DND-41 (cell line): ENCODE results near the gene MRPL20.
"Not testable (repeated sequence)": the region's sequence is repeated elsewhere in the genome, so short reads cannot be mapped to it uniquely, and the experiment has no call there.

Source experiments
- ATAC-seq: fragments of 200-7000 bp; cut with Tn5 transposase; 3 replicates; pipeline ENCODE4 v1.9.1; 2021; ENCODE audit warnings: low read depth; ENCODE audit not compliant: insufficient read depth
- DNase-seq: peaks from one replicate; pipeline ENCODE4 v3.0.0-alpha.2; 2020
- H2AFZ ChIP-seq: 2 replicates; pipeline ENCODE4 v1.6.0; 2012; ENCODE audit warnings: low read depth, low read length
- H3K27ac ChIP-seq: 2 replicates; pipeline ENCODE4 v1.5.1; 2012; ENCODE audit warnings: low read length, inconsistent platforms
- H3K27me3 ChIP-seq: fragments of 200-600 bp; sonication (generic); 2 replicates; pipeline ENCODE4 v1.6.0; 2012; ENCODE audit warnings: low read length, mild to moderate bottlenecking, inconsistent platforms; ENCODE audit not compliant: insufficient read depth, poor library complexity
- H3K36me3 ChIP-seq: 2 replicates; pipeline ENCODE4 v1.5.1; 2012; ENCODE audit warnings: low read length, inconsistent platforms; ENCODE audit not compliant: insufficient read depth
- H3K4me1 ChIP-seq: 2 replicates; pipeline ENCODE4 v1.5.1; 2012; ENCODE audit warnings: mild to moderate bottlenecking, low read length; ENCODE audit not compliant: insufficient read depth
- H3K4me2 ChIP-seq: 2 replicates; pipeline ENCODE4 v1.6.0; 2012; ENCODE audit warnings: mild to moderate bottlenecking, moderate library complexity, low read length, inconsistent platforms; ENCODE audit not compliant: insufficient read depth
- H3K4me3 ChIP-seq, 2 experiments: fragments of 200-600 bp in 1 of 2; shearing (Covaris generic) in 1 of 2; 2 replicates each; pipeline ENCODE4 v1.5.1; 2012 to 2016; ENCODE audit warnings: inconsistent platforms in 2 of 2, low read length in 2 of 2, mild to moderate bottlenecking in 2 of 2, low read depth in 1 of 2, moderate library complexity in 1 of 2
- H3K79me2 ChIP-seq: 2 replicates; pipeline ENCODE4 v1.6.0; 2012; ENCODE audit warnings: low read length, inconsistent platforms; ENCODE audit not compliant: insufficient read depth
- H3K9ac ChIP-seq: 2 replicates; pipeline ENCODE4 v1.6.0; 2012; ENCODE audit warnings: low read depth, mild to moderate bottlenecking, inconsistent platforms, low read length, moderate library complexity
- H3K9me3 ChIP-seq: 2 replicates; pipeline ENCODE4 v1.5.1; 2012; ENCODE audit warnings: low read length, moderate library complexity, mild to moderate bottlenecking, inconsistent platforms; ENCODE audit not compliant: insufficient read depth, severe bottlenecking
- H4K20me1 ChIP-seq: 2 replicates; pipeline ENCODE4 v1.6.0; 2012; ENCODE audit warnings: low read length; ENCODE audit not compliant: insufficient read depth
- CTCF ChIP-seq: IDR thresholded peaks from 2 replicates; pipeline ENCODE4 v1.5.1; 2012; ENCODE audit warnings: borderline replicate concordance, low read length, moderate library complexity, mild to moderate bottlenecking; ENCODE audit not compliant: poor library complexity, severe bottlenecking; ENCODE audit errors: extremely low read depth
- EZH2 ChIP-seq: IDR thresholded peaks from 3 replicates; pipeline ENCODE4 v1.6.1; 2012; ENCODE audit warnings: borderline replicate concordance, low read depth, mild to moderate bottlenecking, moderate library complexity, low read length, inconsistent platforms; ENCODE audit not compliant: severe bottlenecking

Gene MRPL20

DNA sequence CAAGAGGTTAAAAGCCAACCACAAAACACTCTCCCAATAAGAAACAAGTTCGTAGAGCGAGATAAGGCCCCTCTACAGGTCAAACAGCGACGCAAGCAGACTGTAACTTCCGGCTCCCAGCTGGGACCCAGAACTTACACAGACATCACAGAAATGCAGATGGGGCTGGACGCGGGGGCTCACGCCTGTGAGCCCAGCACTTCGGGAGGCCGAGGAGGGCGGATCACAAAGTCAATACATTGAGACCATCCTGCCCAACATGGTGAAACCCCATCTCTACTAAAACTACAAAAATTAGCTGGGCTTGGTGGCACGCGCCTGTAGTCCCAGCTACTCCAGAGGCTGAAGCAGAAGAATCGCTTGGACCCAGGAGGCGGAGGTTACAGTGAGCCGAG, 19.0 kb downstream of the MRPL20 start:
- DNase-seq: no peak
- H3K79me2 ChIP-seq: peaks cover 9% of the 10 kb centered on the region
- peaks cover 78% of the 10 kb centered on the region for H3K36me3 ChIP-seq
- no peaks in the 10 kb centered on the region for H3K4me1 ChIP-seq
- no peak overlapping the region for H3K4me2 ChIP-seq
- ATAC-seq: no peak
- H2AFZ ChIP-seq: no peak overlapping the region
- H3K27ac ChIP-seq: no peak overlapping the region
- TF ChIP-seq EZH2 (no peak), CTCF (no peak)
- peaks cover 24% of the 10 kb centered on the region for H4K20me1 ChIP-seq
- H3K4me3 ChIP-seq: no peak overlapping the region
- no peak overlapping the region for H3K9ac ChIP-seq
- H3K9me3 ChIP-seq: no peaks in the 10 kb centered on the region
- no peaks in the 10 kb centered on the region for H3K27me3 ChIP-seq

GRCh38 chr1:1387098-1388077, 19.7 kb downstream of the MRPL20 start:
- H3K27ac ChIP-seq: no peak overlapping the region
- H3K4me1 ChIP-seq: no peaks in the 10 kb centered on the region
- H3K9me3 ChIP-seq: no peaks in the 10 kb centered on the region
- H3K4me2 ChIP-seq: no peak overlapping the region
- DNase-seq (no peak), ATAC-seq (no peak)
- H4K20me1 ChIP-seq: peaks cover 19% of the 10 kb centered on the region
- TF ChIP-seq CTCF (no peak), EZH2 (no peak)
- H3K79me2 ChIP-seq: peaks cover 2% of the 10 kb centered on the region
- H3K4me3 ChIP-seq: no peak overlapping the region
- no peak overlapping the region for H2AFZ ChIP-seq
- no peak overlapping the region for H3K9ac ChIP-seq
- H3K36me3 ChIP-seq: peaks cover 71% of the 10 kb centered on the region
- no peaks in the 10 kb centered on the region for H3K27me3 ChIP-seq

GRCh38 chr1:1385931-1386330, 21.2 kb downstream of the MRPL20 start:
- no peaks in the 10 kb centered on the region; the same call in 1 of the 2 replicates for H3K79me2 ChIP-seq
- H3K36me3 ChIP-seq: peaks cover 56% of the 10 kb centered on the region
- no peaks in the 10 kb centered on the region for H3K27me3 ChIP-seq

GRCh38 chr1:1385339-1385738, 21.8 kb downstream of the MRPL20 start:
- H4K20me1 ChIP-seq: peaks cover 12% of the 10 kb centered on the region
- H3K36me3 ChIP-seq: peaks cover 50% of the 10 kb centered on the region

More at GRCh38 chr1:1385931-1386330, 21.2 kb downstream of the MRPL20 start:
- TF ChIP-seq EZH2 (no peak), CTCF (no peak)
- ATAC-seq: peak; percentile 15; the same call in 1 of the 3 replicates
- Histone ChIP-seq H3K27ac (no peak overlapping the region), H3K4me1 (no peaks in the 10 kb centered on the region), H2AFZ (no peak overlapping the region), H4K20me1 (peaks cover 15% of the 10 kb centered on the region), H3K9me3 (no peaks in the 10 kb centered on the region), H3K4me3 (no peak overlapping the region), H3K9ac (no peak overlapping the region), H3K4me2 (no peak overlapping the region)
- DNase-seq: no peak

More at GRCh38 chr1:1385339-1385738, 21.8 kb downstream of the MRPL20 start:
- not testable (repeated sequence) for ATAC-seq, H3K27me3 ChIP-seq, H3K27ac ChIP-seq, H3K9ac ChIP-seq, H3K4me2 ChIP-seq, H3K4me3 ChIP-seq, H3K79me2 ChIP-seq, H3K4me1 ChIP-seq, H2AFZ ChIP-seq, DNase-seq, H3K9me3 ChIP-seq
